ENCODE results near the gene HNRNPK.

The HNRNPK gene

GRCh38 chr9:83986195-83986594, 6.2 kb upstream of the HNRNPK start:
- TF ChIP-seq TAF1 (IDR thresholded peaks at IDR 0.05; ENCODE audit: low read depth) (no peak), CEBPB (IDR thresholded peaks at IDR 0.05) (no peak)

- TF ChIP-seq EGR1 (IDR thresholded peaks at IDR 0.05), result no peak
- TF ChIP-seq USF1 (IDR thresholded peaks at IDR 0.05), result no peak
- no peak for TF ChIP-seq TEAD4 (IDR thresholded peaks at IDR 0.05)
- TF ChIP-seq MAX (IDR thresholded peaks at IDR 0.05), result no peak
- TF ChIP-seq TCF12 (IDR thresholded peaks at IDR 0.05; ENCODE audit: low read depth), result no peak
- TF ChIP-seq ZBTB7A (IDR thresholded peaks at IDR 0.05; ENCODE audit: low read depth), result no peak
- TF ChIP-seq NFIC (IDR thresholded peaks at IDR 0.05), result no peak
- no peak; the same call in 1 of the 2 replicates for TF ChIP-seq TAF1 (IDR thresholded peaks at IDR 0.05; ENCODE audit: low read depth)
- no peak for TF ChIP-seq CREB1 (IDR thresholded peaks at IDR 0.05; ENCODE audit: low read depth)
- TF ChIP-seq CEBPB (IDR thresholded peaks at IDR 0.05), result no peak
- no peak for TF ChIP-seq RAD21 (IDR thresholded peaks at IDR 0.05; ENCODE audit: low read depth)
- TF ChIP-seq EP300 (IDR thresholded peaks at IDR 0.05; ENCODE audit: borderline replicate concordance), result no peak
- no peak for TF ChIP-seq FOXM1 (IDR thresholded peaks at IDR 0.05; ENCODE audit: borderline replicate concordance, low read depth)
- TF ChIP-seq REST (IDR thresholded peaks at IDR 0.05; ENCODE audit: low read depth), result no peak
- no peak for TF ChIP-seq YY1 (IDR thresholded peaks at IDR 0.05; ENCODE audit: low read depth)
These were observed 1.3 kb upstream of the HNRNPK start for GRCh38 chr9:83981126-83981871.

- no peak for TF ChIP-seq REST (IDR thresholded peaks at IDR 0.05; ENCODE audit: low read depth)
- TF ChIP-seq TEAD4 (IDR thresholded peaks at IDR 0.05), result 0 out of 2 replicates have a peak, but pooled peaks have one; percentile 1
- TF ChIP-seq RAD21 (IDR thresholded peaks at IDR 0.05; ENCODE audit: low read depth), result no peak
- peak; percentile 40; the same call in 1 of the 2 replicates for TF ChIP-seq CEBPB (IDR thresholded peaks at IDR 0.05)
- TF ChIP-seq TAF1 (IDR thresholded peaks at IDR 0.05; ENCODE audit: low read depth), result peak; percentile 87
- peak; percentile 89 for TF ChIP-seq MAX (IDR thresholded peaks at IDR 0.05)
- peak; percentile 42; the same call in 1 of the 2 replicates for TF ChIP-seq EP300 (IDR thresholded peaks at IDR 0.05; ENCODE audit: borderline replicate concordance)
- TF ChIP-seq CREB1 (IDR thresholded peaks at IDR 0.05; ENCODE audit: low read depth), result no peak
- peak; percentile 88 for TF ChIP-seq ZBTB7A (IDR thresholded peaks at IDR 0.05; ENCODE audit: low read depth)
- peak; percentile 45; the same call in 1 of the 2 replicates for TF ChIP-seq EGR1 (IDR thresholded peaks at IDR 0.05)
- TF ChIP-seq NFIC (IDR thresholded peaks at IDR 0.05), result 0 out of 2 replicates have a peak, but pooled peaks have one; percentile 17
- peak; percentile 91 for TF ChIP-seq YY1 (IDR thresholded peaks at IDR 0.05; ENCODE audit: low read depth)
- TF ChIP-seq TCF12 (IDR thresholded peaks at IDR 0.05; ENCODE audit: low read depth), result peak; percentile 60; the same call in 1 of the 2 replicates
- TF ChIP-seq USF1 (IDR thresholded peaks at IDR 0.05), result no peak
These were observed 545 bp upstream of the HNRNPK start, which contains the start of gene RMI1 for GRCh38 chr9:83980395-83981125. TSS of gene RMI1 (plus strand) at chr9:83980805. CDS start at chr9:84000987, 20,182 bp downstream.

- TF ChIP-seq NFIC (IDR thresholded peaks at IDR 0.05), result peak; percentile 77
- no peak for TF ChIP-seq REST (IDR thresholded peaks at IDR 0.05; ENCODE audit: low read depth)
- TF ChIP-seq ZBTB7A (IDR thresholded peaks at IDR 0.05; ENCODE audit: low read depth), result no peak; the same call in 1 of the 2 replicates
- peak; percentile 82 for TF ChIP-seq MAX (IDR thresholded peaks at IDR 0.05)
- TF ChIP-seq EP300 (IDR thresholded peaks at IDR 0.05; ENCODE audit: borderline replicate concordance), result no peak
- no peak for TF ChIP-seq CREB1 (IDR thresholded peaks at IDR 0.05; ENCODE audit: low read depth)
- 0 out of 2 replicates have a peak, but pooled peaks have one; percentile 0 for TF ChIP-seq TAF1 (IDR thresholded peaks at IDR 0.05; ENCODE audit: low read depth)
- TF ChIP-seq TCF12 (IDR thresholded peaks at IDR 0.05; ENCODE audit: low read depth), result 0 out of 2 replicates have a peak, but pooled peaks have one; percentile 2
- TF ChIP-seq YY1 (IDR thresholded peaks at IDR 0.05; ENCODE audit: low read depth), result peak; percentile 89
- no peak for TF ChIP-seq CEBPB (IDR thresholded peaks at IDR 0.05)
- peak; percentile 36; the same call in 1 of the 2 replicates for TF ChIP-seq EGR1 (IDR thresholded peaks at IDR 0.05)
- TF ChIP-seq TEAD4 (IDR thresholded peaks at IDR 0.05), result peak; percentile 41; the same call in 1 of the 2 replicates
- no peak for TF ChIP-seq RAD21 (IDR thresholded peaks at IDR 0.05; ENCODE audit: low read depth)
- peak; percentile 8; the same call in 1 of the 2 replicates for TF ChIP-seq USF1 (IDR thresholded peaks at IDR 0.05)
- TF ChIP-seq FOXM1 (IDR thresholded peaks at IDR 0.05; ENCODE audit: borderline replicate concordance, low read depth), result no peak
These were observed 813 bp downstream of the HNRNPK start for GRCh38 chr9:83978992-83979811.
